HepG2 (cell line): ENCODE data around the gene E2F1. TPM values are rescaled to one million over a fixed set of nuclear protein-coding genes. Genes with fewer than 3 reads are reported as not detected.

Experiments used
- ADNP ChIP-seq: sonication (generic); formaldehyde crosslinking; IDR thresholded peaks from 2 replicates; pipeline ENCODE4 v1.4.0; 2020; ENCODE audit warnings: missing genetic modification reagents
- FOXK1 ChIP-seq: sonication (generic); formaldehyde crosslinking; IDR thresholded peaks from 2 replicates; pipeline ENCODE4 v1.4.0; 2020; ENCODE audit warnings: low read depth, missing genetic modification reagents, borderline replicate concordance
- GPN1 ChIP-seq: sonication (generic); formaldehyde crosslinking; IDR thresholded peaks from 2 replicates; pipeline ENCODE4 v1.5.1; 2020; ENCODE audit warnings: missing genetic modification reagents, borderline replicate concordance
- KLF11 ChIP-seq: IDR thresholded peaks from 2 replicates; pipeline ENCODE4 v1.6.1; 2016; ENCODE audit warnings: missing compliant biosample characterization
- NFIB ChIP-seq: sonication (generic); formaldehyde crosslinking; IDR thresholded peaks from 2 replicates; pipeline ENCODE4 v1.9.0; 2021; ENCODE audit warnings: missing genetic modification reagents, mild to moderate bottlenecking, borderline replicate concordance
- NONO ChIP-seq, 2 experiments: fragments of 450-650 bp in 1 of 2; sonication (generic) in 1 of 2; formaldehyde crosslinking in 1 of 2; IDR thresholded peaks in 1 of 2; conservative IDR thresholded peaks in 1 of 2; 2 replicates each; pipeline versions ENCODE4 v1.6.1 to v1.8.0; 2017 to 2022; ENCODE audit warnings: mild to moderate bottlenecking in 1 of 2, missing genetic modification reagents in 1 of 2, moderate library complexity in 1 of 2
- PCBP1 ChIP-seq: fragments of 200-400 bp; formaldehyde crosslinking; IDR thresholded peaks from 2 replicates; pipeline ENCODE4 v1.6.1; 2017; ENCODE audit warnings: mild to moderate bottlenecking, low read depth, low read length, borderline replicate concordance
- SALL2 ChIP-seq: sonication (generic); formaldehyde crosslinking; IDR thresholded peaks from 2 replicates; pipeline ENCODE4 v1.8.1; 2023; ENCODE audit warnings: mild to moderate bottlenecking, missing genetic modification reagents, inconsistent platforms
- SMAD3 ChIP-seq: sonication (generic); formaldehyde crosslinking; IDR thresholded peaks from 2 replicates; pipeline ENCODE4 v1.4.0; 2020; ENCODE audit warnings: missing genetic modification reagents
- ZNF333 ChIP-seq: sonication (generic); formaldehyde crosslinking; IDR thresholded peaks from 2 replicates; pipeline ENCODE4 v1.4.0; 2020; ENCODE audit warnings: mild to moderate bottlenecking, missing genetic modification reagents, borderline replicate concordance
- ZNF577 ChIP-seq: sonication (generic); formaldehyde crosslinking; IDR thresholded peaks from 2 replicates; pipeline ENCODE4 v1.4.0; 2020; ENCODE audit warnings: mild to moderate bottlenecking, low read depth, missing genetic modification reagents, borderline replicate concordance
- ZSCAN21 ChIP-seq: sonication (generic); formaldehyde crosslinking; IDR thresholded peaks from 2 replicates; pipeline ENCODE4 v1.8.0; 2022; ENCODE audit warnings: mild to moderate bottlenecking, missing genetic modification reagents, moderate library complexity, borderline replicate concordance
- ZSCAN9 ChIP-seq: IDR thresholded peaks from 2 replicates; pipeline ENCODE4 v1.6.1; 2016; ENCODE audit warnings: borderline replicate concordance
- polyA plus RNA-seq, 8 experiments: library from polyadenylated mRNA; depleted of rRNA in 3 of 8; stranded (reverse) in 7 of 8; unstranded in 1 of 8; fragments of >200 nt; fragmentation: Illumina TruSeq in 4 of 8; extraction: Trizol in 4 of 8; gene quantifications; 2 replicates each; pipeline versions ENCODE4 v1.2.1 to v1.2.3, GENCODE V29; 2011 to 2016; ENCODE audit warnings: low read depth in 4 of 8, missing spikeins in 1 of 8, mixed read lengths in 1 of 8; ENCODE audit not compliant: insufficient read depth in 1 of 8
- total RNA-seq, 5 experiments: library from RNA; depleted of rRNA; stranded (reverse); fragments of >200 nt; fragmentation: Illumina TruSeq; extraction: Trizol; gene quantifications; 2 replicates each; pipeline ENCODE4 v1.2.3, GENCODE V29; 2016; ENCODE audit warnings: low read depth in 1 of 5
- TF ChIP-seq, protein P1 (sequence below): sonication (generic); formaldehyde crosslinking; IDR thresholded peaks from 2 replicates; pipeline ENCODE4 v1.8.1; 2022; ENCODE audit warnings: low read depth, mild to moderate bottlenecking, missing genetic modification reagents
- TF ChIP-seq, protein P2 (sequence below): sonication (generic); formaldehyde crosslinking; conservative IDR thresholded peaks from 2 replicates; pipeline ENCODE4 v1.4.0; 2020; ENCODE audit warnings: missing genetic modification reagents
- TF ChIP-seq, protein P3 (sequence below): sonication (generic); formaldehyde crosslinking; IDR thresholded peaks from 2 replicates; pipeline ENCODE4 v1.4.0; 2020; ENCODE audit warnings: missing genetic modification reagents
- TF ChIP-seq, protein P4 (sequence below): sonication (generic); formaldehyde crosslinking; conservative IDR thresholded peaks from 2 replicates; pipeline ENCODE4 v1.4.0; 2020; ENCODE audit warnings: missing genetic modification reagents
- TF ChIP-seq, protein P5 (sequence below): sonication (generic); formaldehyde crosslinking; conservative IDR thresholded peaks from 2 replicates; pipeline ENCODE4 v1.4.0; 2020; ENCODE audit warnings: missing genetic modification reagents

E2F1 gene
- total and polyA plus RNA-seq, 2 of the 13 experiments (the other 11 are each of a cell fraction or from before 2014, with no cell fraction given), result 25.5 to 39.4 TPM

DNA sequence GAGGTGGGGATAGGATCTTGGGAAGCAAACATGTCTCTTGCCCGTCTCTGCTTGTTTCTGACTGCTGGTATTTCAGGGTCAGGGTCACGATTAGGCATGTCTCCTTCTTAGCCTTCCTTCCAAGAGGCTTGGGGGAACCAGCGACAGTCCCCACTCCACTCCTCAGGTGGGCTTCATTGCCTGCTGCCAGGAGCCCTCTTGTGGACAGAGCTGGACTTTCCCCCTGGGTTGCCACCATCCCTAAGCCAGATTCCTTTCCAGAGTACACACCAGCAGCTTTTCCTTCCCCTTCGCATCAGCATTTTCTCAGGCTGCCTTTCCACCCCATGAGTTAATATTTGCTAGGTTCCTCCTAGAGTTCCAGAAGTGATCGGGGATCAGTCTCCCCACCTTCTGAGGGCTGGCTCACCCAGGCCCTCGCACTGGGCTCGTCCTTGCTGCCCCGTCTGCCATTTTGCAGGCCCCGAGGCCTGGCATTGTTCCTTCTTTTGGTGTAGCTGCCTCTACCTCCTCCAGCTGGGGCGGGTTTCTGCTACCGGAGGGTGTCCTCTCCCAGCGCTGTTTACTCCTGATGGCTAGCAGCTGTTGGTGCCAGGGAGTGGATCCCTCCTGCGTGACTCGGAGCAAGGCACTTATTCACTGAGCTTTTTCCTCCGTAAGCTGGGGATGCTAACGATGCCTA lies 32.8 kb downstream of the E2F1 start (continued):
- TF ChIP-seq, protein P1, sequence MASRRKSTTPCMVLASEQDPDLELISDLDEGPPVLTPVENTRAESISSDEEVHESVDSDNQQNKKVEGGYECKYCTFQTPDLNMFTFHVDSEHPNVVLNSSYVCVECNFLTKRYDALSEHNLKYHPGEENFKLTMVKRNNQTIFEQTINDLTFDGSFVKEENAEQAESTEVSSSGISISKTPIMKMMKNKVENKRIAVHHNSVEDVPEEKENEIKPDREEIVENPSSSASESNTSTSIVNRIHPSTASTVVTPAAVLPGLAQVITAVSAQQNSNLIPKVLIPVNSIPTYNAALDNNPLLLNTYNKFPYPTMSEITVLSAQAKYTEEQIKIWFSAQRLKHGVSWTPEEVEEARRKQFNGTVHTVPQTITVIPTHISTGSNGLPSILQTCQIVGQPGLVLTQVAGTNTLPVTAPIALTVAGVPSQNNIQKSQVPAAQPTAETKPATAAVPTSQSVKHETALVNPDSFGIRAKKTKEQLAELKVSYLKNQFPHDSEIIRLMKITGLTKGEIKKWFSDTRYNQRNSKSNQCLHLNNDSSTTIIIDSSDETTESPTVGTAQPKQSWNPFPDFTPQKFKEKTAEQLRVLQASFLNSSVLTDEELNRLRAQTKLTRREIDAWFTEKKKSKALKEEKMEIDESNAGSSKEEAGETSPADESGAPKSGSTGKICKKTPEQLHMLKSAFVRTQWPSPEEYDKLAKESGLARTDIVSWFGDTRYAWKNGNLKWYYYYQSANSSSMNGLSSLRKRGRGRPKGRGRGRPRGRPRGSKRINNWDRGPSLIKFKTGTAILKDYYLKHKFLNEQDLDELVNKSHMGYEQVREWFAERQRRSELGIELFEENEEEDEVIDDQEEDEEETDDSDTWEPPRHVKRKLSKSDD (CRISPR knock-in tag), result no peak
- no peak for TF ChIP-seq ZSCAN21 (CRISPR knock-in tag)
- TF ChIP-seq, protein P2, sequence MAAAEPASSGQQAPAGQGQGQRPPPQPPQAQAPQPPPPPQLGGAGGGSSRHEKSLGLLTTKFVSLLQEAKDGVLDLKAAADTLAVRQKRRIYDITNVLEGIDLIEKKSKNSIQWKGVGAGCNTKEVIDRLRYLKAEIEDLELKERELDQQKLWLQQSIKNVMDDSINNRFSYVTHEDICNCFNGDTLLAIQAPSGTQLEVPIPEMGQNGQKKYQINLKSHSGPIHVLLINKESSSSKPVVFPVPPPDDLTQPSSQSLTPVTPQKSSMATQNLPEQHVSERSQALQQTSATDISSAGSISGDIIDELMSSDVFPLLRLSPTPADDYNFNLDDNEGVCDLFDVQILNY (CRISPR knock-in tag), result no peak
- TF ChIP-seq PCBP1, result no peak
- TF ChIP-seq KLF11, result peak; percentile 84; the same call in 1 of the 2 replicates
- 0 out of 2 replicates have a peak, but pooled peaks have one; percentile 59 for TF ChIP-seq SMAD3 (CRISPR knock-in tag)
- TF ChIP-seq, protein P3, sequence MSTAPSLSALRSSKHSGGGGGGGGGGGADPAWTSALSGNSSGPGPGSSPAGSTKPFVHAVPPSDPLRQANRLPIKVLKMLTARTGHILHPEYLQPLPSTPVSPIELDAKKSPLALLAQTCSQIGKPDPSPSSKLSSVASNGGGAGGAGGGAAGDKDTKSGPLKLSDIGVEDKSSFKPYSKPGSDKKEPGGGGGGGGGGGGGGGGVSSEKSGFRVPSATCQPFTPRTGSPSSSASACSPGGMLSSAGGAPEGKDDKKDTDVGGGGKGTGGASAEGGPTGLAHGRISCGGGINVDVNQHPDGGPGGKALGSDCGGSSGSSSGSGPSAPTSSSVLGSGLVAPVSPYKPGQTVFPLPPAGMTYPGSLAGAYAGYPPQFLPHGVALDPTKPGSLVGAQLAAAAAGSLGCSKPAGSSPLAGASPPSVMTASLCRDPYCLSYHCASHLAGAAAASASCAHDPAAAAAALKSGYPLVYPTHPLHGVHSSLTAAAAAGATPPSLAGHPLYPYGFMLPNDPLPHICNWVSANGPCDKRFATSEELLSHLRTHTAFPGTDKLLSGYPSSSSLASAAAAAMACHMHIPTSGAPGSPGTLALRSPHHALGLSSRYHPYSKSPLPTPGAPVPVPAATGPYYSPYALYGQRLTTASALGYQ (CRISPR knock-in tag), result no peak
- TF ChIP-seq, protein P4, sequence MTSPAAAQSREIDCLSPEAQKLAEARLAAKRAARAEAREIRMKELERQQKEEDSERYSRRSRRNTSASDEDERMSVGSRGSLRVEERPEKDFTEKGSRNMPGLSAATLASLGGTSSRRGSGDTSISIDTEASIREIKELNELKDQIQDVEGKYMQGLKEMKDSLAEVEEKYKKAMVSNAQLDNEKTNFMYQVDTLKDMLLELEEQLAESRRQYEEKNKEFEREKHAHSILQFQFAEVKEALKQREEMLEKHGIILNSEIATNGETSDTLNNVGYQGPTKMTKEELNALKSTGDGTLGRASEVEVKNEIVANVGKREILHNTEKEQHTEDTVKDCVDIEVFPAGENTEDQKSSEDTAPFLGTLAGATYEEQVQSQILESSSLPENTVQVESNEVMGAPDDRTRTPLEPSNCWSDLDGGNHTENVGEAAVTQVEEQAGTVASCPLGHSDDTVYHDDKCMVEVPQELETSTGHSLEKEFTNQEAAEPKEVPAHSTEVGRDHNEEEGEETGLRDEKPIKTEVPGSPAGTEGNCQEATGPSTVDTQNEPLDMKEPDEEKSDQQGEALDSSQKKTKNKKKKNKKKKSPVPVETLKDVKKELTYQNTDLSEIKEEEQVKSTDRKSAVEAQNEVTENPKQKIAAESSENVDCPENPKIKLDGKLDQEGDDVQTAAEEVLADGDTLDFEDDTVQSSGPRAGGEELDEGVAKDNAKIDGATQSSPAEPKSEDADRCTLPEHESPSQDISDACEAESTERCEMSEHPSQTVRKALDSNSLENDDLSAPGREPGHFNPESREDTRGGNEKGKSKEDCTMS, result no peak
- TF ChIP-seq GPN1 (CRISPR knock-in tag), result no peak; the same call in 1 of the 2 replicates
- TF ChIP-seq NFIB, result no peak
- peak; percentile 65 for TF ChIP-seq SALL2 (CRISPR knock-in tag)
- TF ChIP-seq, protein P5, sequence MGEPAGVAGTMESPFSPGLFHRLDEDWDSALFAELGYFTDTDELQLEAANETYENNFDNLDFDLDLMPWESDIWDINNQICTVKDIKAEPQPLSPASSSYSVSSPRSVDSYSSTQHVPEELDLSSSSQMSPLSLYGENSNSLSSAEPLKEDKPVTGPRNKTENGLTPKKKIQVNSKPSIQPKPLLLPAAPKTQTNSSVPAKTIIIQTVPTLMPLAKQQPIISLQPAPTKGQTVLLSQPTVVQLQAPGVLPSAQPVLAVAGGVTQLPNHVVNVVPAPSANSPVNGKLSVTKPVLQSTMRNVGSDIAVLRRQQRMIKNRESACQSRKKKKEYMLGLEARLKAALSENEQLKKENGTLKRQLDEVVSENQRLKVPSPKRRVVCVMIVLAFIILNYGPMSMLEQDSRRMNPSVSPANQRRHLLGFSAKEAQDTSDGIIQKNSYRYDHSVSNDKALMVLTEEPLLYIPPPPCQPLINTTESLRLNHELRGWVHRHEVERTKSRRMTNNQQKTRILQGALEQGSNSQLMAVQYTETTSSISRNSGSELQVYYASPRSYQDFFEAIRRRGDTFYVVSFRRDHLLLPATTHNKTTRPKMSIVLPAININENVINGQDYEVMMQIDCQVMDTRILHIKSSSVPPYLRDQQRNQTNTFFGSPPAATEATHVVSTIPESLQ (CRISPR knock-in tag), result no peak
- no peak for TF ChIP-seq ZNF577 (CRISPR knock-in tag)
- no peak for TF ChIP-seq NONO (IDR thresholded peaks at IDR 0.05)
- no peak; the same call in 1 of the 2 replicates for TF ChIP-seq NONO (CRISPR knock-in tag; conservative IDR thresholded peaks at IDR 0.05)
- 0 out of 2 replicates have a peak, but pooled peaks have one; percentile 21 for TF ChIP-seq ZNF333
- TF ChIP-seq FOXK1 (CRISPR knock-in tag), result 0 out of 2 replicates have a peak, but pooled peaks have one; percentile 46
- no peak for TF ChIP-seq ZSCAN9 (CRISPR knock-in tag)
- TF ChIP-seq ADNP (CRISPR knock-in tag), result no peak
